Stimulated activated CD4-positive, alpha-beta T cell treated with anti-CD3 and anti-CD28 coated beads, Interleukin-1b, Interleukin-23, amount 100 ng/mL, for 48 hours (primary cell): ENCODE data around the gene PKD1L1.
"Not testable (repeated sequence)": the region's sequence is repeated elsewhere in the genome, so short reads cannot be mapped to it uniquely, and the experiment has no call there.

ENCODE experiments used
- DNase-seq: peaks from one replicate; pipeline ENCODE4 v3.0.0-alpha.2; 2020

PKD1L1 gene

GRCh38 chr7:47954231-47954911 is 6.1 kb upstream of the PKD1L1 start:
- DNase-seq = no peak

- DNase-seq = no peak
Measured at GRCh38 chr7:47953822-47954221, 5.6 kb upstream of the PKD1L1 start.

- no peak for DNase-seq
Measured at GRCh38 chr7:47952224-47952623, 4.0 kb upstream of the PKD1L1 start.

GRCh38 chr7:47951374-47951773 is 3.1 kb upstream of the PKD1L1 start:
- no peak for DNase-seq

GRCh38 chr7:47950714-47951113 is 2.4 kb upstream of the PKD1L1 start:
- no peak for DNase-seq

- DNase-seq = no peak
Measured at GRCh38 chr7:47949703-47950102, 1.4 kb upstream of the PKD1L1 start.

GRCh38 chr7:47947355-47947749 is 914 bp downstream of the PKD1L1 start:
- DNase-seq = no peak

GRCh38 chr7:47946581-47947354 is 1.5 kb downstream of the PKD1L1 start:
- no peak for DNase-seq

- peak; percentile 67 for DNase-seq
Measured at GRCh38 chr7:47945261-47946015, 2.8 kb downstream of the PKD1L1 start.

GRCh38 chr7:47944536-47945260 is 3.6 kb downstream of the PKD1L1 start:
- no peak for DNase-seq

GRCh38 chr7:47943676-47944474 is 4.4 kb downstream of the PKD1L1 start:
- DNase-seq = no peak

GRCh38 chr7:47942651-47943050 is 5.6 kb downstream of the PKD1L1 start:
- DNase-seq = not testable (repeated sequence)

GRCh38 chr7:47942132-47942531 is 6.1 kb downstream of the PKD1L1 start:
- DNase-seq = no peak

GRCh38 chr7:47941136-47941844 is 7.0 kb downstream of the PKD1L1 start:
- DNase-seq = no peak

GRCh38 chr7:47940088-47941013 is 7.9 kb downstream of the PKD1L1 start:
- DNase-seq = no peak

GRCh38 chr7:47939425-47940036 is 8.7 kb downstream of the PKD1L1 start:
- no peak for DNase-seq

- DNase-seq = no peak
Measured at GRCh38 chr7:47938574-47939165, 9.6 kb downstream of the PKD1L1 start.

- DNase-seq = no peak
Measured at GRCh38 chr7:47937711-47938573, 10.3 kb downstream of the PKD1L1 start.
